Peyer's patch (tissue), 4 donors: ENCODE measurements around the gene NCR2.

Experiments used
- POLR2A ChIP-seq, 2 donors: fragments of 450-650 bp; IDR thresholded peaks; one replicate each; pipeline ENCODE4 v1.5.1; 2017; ENCODE audit warnings: antibody characterized with exemption in 2 of 2, mild to moderate bottlenecking in 2 of 2, moderate library complexity in 2 of 2
- TF ChIP-seq, protein P1 (sequence below), 6 experiments: fragments of 450-650 bp in 4 of 6; fragments of 200-600 bp in 2 of 6; sonication (generic) in 1 of 6; IDR thresholded peaks; one replicate each; pipeline ENCODE4 v1.5.1; 2017 to 2019; ENCODE audit warnings: antibody characterized with exemption in 6 of 6, mild to moderate bottlenecking in 3 of 6, moderate library complexity in 1 of 6

GRCh38 chr6:41288030-41288753 is 47.2 kb upstream of the NCR2 start:
- TF ChIP-seq, protein P1, sequence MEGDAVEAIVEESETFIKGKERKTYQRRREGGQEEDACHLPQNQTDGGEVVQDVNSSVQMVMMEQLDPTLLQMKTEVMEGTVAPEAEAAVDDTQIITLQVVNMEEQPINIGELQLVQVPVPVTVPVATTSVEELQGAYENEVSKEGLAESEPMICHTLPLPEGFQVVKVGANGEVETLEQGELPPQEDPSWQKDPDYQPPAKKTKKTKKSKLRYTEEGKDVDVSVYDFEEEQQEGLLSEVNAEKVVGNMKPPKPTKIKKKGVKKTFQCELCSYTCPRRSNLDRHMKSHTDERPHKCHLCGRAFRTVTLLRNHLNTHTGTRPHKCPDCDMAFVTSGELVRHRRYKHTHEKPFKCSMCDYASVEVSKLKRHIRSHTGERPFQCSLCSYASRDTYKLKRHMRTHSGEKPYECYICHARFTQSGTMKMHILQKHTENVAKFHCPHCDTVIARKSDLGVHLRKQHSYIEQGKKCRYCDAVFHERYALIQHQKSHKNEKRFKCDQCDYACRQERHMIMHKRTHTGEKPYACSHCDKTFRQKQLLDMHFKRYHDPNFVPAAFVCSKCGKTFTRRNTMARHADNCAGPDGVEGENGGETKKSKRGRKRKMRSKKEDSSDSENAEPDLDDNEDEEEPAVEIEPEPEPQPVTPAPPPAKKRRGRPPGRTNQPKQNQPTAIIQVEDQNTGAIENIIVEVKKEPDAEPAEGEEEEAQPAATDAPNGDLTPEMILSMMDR (IDR thresholded peaks at IDR 0.05): no peak
- no peak for TF ChIP-seq POLR2A (IDR thresholded peaks at IDR 0.05)
